Daoy (cell line): Measurements from ENCODE around the gene TIGIT. TPM values are rescaled to one million over a fixed set of nuclear protein-coding genes. Genes with fewer than 3 reads are reported as not detected.
"Not testable (repeated sequence)": the region's sequence is repeated elsewhere in the genome, so short reads cannot be mapped to it uniquely, and the experiment has no call there.

ENCODE experiments used
- DNase-seq: peaks from one replicate; pipeline ENCODE4 v3.0.0-alpha.2; 2015; ENCODE audit warnings: low read depth
- total RNA-seq: library from RNA; depleted of rRNA; stranded (reverse); fragments of >200 nt; shearing (Covaris generic); gene quantifications from 2 replicates; pipeline ENCODE4 v1.2.3, GENCODE V29; 2014; rRNA removed

The TIGIT gene
- total RNA-seq, result not detected in 2 replicates

DNA sequence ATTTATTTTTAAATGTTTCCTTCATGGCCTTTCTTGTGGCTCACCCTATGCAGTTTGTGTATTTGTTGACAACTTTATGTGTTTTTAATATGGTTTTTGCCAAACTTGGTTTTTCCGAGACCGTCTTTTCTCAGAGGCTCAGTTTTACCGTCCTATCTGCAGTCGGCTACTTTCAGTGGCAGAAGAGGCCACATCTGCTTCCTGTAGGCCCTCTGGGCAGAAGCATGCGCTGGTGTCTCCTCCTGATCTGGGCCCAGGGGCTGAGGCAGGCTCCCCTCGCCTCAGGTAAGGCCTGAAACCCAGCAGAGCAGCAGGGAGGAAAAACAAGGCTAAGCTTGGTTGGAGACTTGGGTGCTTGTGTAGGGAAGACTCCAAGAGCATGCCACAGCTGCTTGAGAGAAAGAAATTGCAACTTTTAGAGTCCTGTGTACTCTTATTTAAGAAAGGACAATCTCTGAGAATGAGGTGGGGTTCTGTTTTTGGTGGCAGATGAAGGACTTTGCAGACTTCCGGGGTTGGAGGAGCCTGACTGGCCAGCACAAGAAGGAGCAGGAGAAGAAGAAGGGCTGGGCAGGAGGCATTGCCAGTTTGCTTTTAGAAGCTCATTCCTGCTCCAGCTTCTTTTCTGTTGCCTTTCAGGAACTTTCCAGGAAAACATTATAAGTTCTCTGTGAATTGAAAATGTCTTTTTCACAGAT is at the start of gene TIGIT:
TIGIT (plus strand) TSS at position 191 of the 698 bp plus-strand sequence; CDS start at position 225, 34 bp downstream.
- DNase-seq, result no peak

GRCh38 chr3:114252954-114253353 is 40.9 kb upstream of the TIGIT start:
- DNase-seq, result no peak

GRCh38 chr3:114253505-114253904 is 40.3 kb upstream of the TIGIT start:
- DNase-seq, result no peak

DNA sequence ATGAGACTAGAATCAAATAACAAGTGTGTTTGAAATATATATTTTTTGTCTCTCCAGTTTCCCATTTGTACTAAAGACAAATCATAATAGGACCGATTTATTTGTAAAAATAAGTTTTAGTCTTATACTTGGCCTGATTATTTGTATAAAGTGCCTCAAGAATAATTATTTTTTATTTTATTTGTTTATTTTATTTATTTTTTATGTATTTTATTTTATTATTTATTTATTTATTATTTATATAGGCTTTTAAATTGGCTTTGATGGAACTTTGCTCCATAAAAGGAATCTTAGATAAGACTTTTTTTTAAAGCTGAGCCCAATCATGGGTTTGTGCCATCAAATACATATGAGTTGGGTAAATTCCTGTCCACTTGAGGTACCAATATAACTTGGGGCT is 34.3 kb upstream of the TIGIT start:
- DNase-seq, result no peak

DNA sequence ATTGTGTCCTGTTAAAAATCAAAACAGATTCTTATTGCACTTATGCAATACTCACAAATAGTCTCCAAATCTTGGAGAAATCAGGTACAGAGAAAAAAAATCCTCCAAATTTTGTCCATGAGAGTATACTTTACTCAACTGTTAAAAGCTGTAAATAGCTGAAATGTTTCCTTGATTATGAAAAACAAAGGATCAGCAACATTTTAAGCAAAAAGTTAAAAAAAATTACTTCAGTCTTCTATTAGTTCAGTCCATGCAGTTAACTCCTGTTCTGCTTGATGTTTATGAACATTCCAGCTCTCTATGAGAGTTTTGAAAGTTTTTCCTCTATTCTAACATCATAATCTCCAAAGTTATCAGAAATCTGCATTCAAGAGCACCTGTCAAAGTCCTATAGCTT is 33.7 kb upstream of the TIGIT start:
- DNase-seq, result no peak

DNA sequence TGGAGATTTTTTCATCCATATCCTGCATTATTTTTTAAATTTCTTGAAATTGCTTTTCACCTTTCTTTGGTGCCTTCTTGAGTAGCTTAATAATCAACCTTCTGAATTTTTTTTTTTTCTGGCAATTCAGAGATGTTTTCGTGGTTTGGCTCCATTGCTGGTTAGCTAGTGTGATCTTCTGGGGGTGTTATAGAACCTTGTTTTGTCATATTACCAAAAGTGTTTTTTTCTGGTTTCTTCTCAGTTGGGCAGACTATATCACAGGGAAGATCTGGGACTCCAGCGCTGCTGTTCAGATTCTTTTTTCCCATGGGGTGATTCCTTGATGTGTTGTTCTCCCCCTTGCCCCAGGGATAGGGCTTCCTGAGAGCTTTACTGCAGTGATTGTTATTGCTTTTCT is 23.8 kb upstream of the TIGIT start:
- no peak for DNase-seq

DNA sequence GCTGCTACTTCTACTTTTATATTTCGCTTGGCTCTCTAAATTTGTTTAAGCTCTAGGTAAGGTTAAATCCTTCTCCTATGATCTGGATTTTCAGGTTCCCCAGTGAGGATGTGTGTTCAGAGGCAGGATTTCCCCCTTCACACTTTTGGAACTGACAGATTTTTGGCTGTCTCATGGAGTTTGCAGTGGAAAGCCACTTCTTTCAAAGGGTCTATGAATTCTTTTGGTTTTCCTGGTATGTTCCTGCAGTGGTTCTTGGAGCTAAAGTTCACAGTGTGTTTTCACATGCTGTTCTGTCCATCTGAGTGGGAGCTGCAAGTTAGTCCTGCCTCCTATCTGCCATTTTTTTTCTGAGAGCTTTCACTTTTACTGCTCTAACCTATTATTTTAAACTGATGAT is 21.6 kb upstream of the TIGIT start:
- no peak for DNase-seq

- no peak for DNase-seq
These were observed 18.9 kb upstream of the TIGIT start for GRCh38 chr3:114274929-114275328.

DNA sequence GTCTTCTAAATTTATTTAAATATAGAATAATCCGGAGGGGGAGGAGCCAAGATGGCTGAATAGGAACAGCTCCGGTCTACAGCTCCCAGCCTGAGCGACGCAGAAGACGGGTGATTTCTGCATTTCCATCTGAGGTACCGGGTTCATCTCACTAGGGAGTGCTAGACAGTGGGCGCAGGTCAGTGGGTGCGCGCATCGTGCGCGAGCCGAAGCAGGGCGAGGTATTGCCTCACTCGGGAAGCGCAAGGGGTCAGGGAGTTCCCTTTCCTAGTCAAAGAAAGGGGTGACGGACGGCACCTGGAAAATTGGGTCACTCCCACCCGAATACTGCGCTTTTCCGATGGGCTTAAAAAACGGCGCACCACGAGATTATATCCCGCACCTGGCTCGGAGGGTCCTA is 17.0 kb upstream of the TIGIT start:
- DNase-seq, result not testable (repeated sequence)

GRCh38 chr3:114284644-114285043 is 9.2 kb upstream of the TIGIT start:
- DNase-seq, result no peak

DNA sequence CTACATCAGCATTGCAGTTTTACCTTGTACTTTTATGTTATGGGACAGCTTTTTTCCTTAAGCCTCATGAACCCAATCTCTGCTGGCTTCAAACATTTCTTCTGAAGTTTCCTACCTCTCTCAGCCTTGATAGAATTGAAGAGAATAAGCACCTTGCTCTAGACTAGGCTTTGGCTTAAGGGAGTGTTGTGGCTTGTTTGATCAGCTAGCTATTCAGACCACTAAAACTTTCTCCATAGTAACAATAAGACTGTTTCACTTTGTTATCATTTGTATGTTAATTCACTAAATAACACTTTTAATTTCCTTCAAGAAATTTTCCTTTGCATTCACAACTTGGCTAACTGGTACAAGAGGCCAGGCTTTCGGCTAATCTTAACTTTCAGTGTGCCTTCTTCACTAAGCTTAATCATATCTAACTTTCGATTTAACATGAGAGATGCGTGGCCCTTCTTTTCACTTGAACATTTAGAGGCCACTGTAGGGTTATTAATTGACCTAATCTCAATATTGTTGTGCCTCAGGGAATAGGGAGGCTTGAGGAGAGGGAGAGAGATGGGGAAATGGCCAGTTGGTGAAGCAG is 8.1 kb upstream of the TIGIT start:
- DNase-seq, result no peak

DNA sequence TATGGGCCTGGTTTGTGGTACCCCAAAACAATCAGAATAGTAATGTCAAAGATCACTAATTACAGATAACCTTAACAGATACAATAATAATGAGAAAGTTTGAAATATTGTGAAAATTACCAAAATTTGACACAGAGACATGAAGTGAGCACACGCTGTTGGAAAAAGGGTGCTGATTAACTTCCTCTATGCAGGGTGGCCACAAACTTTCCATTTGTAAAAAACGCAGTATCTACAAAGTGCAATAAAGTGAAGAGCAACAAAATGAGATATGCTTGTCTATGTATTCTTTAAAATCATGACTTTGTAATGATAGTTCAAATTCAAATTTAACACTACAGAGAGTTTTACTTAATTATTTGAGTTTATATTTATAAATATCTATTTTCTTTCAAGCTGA is 7.6 kb upstream of the TIGIT start:
- DNase-seq, result no peak

DNA sequence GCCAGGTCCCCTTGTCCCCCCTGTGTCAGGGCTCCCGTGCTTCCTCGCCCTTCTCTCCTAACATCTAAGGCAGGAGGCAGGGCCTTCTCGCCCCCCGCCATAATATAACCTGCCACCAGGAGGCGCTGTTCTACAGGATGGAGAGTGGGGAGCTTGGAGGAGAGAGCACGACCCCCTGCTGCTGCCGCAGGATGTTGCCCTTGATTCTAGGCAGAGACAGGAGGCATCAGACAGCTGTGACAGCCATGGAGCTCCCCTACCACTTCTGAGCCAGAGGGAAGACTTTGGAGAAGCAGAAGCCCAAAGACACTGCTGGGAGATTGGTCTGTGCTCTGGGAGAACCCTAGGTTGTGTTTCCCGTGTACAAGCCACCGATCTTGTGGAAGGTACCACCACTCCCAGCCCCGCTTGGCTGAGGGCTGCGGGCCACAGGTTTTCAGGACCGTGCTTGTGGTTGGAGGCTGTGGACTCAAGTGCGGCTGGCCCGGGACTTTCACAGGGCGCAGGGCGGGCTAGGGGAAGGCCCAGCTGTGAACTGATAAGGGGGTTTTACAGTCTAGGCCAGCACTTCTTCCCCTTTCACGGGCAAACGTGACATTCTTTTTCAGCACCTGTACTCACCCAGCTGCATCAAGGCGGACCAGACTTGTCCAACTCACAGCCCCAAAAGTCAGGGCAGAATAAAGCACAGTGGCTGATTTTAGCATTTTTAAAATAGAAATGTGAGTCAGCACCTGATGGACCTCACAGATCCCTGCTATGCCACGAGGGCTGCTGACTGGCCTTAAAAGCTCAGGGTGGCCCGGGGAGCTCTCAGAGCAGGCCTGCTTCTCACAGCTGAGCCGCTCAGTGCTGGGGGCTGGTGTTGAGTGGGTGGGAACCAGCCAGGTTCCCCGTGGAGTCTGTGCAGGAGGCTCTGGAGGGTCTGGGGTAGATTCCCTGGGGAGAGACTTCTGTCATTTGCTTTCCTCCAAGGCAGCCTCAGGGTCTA is 2.6 kb upstream of the TIGIT start:
- peak; percentile 78 for DNase-seq

DNA sequence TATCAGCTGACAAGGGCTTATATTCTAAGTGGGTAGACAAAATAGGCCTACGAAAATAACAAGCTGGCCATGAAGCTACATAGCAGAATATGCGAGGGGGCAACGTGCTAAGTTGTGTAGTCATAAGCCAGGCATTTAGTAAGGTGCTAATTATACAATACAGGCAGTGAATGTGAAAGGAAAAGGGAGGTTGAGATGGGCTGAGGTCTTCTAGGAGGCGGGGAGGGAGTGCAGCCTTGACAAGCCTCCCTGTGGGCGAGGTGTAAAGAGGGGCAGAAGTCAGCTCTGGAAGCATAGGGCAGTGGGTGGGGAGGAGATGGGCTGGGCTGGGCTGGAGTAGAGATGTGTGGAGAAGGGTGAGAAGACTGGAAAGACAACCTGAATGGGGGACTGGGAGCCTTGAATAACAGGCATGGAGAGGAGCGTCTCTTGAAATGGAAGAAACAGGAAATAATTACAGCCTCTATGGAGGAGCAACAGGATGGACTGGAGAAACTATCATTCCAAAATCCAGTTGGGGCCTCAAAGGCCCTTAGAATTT is 1.2 kb downstream of the TIGIT start:
- DNase-seq, result no peak

DNA sequence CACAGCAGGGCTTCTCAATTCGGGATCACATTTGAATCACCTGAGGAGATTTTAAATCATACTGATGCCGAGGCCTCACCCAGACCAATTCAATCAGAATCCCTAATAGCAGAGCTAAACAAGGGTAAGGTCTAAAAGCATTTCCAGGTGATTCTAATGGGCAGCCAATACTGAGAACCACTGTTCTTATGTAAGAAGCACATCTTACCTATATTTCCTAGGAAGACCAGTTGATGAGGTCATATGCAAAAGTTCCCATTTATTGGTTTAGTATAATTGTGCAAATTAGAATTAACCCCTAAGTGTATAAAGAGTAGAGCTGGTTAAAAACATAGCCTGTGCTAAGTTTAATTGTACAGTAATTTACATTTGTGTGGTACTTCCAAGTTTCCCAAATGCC is 2.1 kb downstream of the TIGIT start:
- DNase-seq, result no peak

- peak; percentile 58 for DNase-seq
These were observed 5.6 kb downstream of the TIGIT start for GRCh38 chr3:114299421-114299820.

- no peak for DNase-seq
These were observed 6.3 kb downstream of the TIGIT start for GRCh38 chr3:114299941-114300624.

DNA sequence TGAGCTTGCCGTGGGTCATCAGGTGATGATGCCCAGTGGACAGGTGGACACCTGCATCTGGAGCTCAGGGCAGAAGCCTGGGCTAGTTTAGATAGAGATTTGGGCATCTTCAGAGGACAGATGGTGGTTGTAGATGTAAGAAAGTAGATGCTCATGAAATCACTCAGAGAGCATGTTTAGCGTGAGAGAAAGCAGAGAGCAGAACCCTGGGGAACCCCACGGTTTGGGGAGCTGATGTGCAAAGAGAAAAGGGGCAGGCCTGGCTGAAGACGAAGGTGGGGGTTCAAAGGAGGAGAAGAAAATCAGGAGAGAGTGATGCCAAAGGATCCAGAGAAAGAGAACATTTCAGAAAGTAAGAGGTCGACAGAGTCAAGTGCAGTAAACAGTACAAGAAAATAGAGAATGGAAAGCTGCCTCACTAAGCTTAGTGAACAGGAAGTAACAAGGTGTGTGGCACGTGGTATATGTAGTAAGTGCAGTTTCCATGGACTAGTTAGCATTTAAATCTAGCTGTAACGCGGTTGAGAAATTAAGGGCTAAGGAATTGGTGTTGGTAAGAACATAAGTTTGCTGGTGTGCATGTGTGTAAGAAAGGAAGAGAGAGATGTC is 13.5 kb downstream of the TIGIT start:
- no peak for DNase-seq

GRCh38 chr3:114307832-114308231 is 14.0 kb downstream of the TIGIT start:
- no peak for DNase-seq

GRCh38 chr3:114308377-114308776 is 14.5 kb downstream of the TIGIT start:
- DNase-seq, result no peak

DNA sequence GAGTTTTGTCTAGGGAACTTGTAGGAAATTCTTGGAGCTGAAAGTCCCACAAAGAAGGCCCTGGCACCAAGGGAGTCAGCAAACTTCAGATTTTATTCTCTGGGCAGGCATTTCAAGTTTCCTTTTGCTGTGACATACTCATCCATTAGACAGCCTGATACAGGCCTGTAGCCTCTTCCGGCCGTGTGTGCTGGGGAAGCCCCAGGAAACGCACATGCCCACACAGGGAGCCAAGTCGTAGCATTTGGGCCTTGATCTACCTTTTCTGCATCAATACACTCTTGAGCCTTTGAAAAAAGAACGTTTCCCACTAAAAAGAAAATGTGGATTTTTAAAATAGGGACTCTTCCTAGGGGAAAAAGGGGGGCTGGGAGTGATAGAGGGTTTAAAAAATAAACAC is 15.0 kb downstream of the TIGIT start:
- DNase-seq, result no peak
